ENCODE measurements around the gene RACK1.

DNA sequence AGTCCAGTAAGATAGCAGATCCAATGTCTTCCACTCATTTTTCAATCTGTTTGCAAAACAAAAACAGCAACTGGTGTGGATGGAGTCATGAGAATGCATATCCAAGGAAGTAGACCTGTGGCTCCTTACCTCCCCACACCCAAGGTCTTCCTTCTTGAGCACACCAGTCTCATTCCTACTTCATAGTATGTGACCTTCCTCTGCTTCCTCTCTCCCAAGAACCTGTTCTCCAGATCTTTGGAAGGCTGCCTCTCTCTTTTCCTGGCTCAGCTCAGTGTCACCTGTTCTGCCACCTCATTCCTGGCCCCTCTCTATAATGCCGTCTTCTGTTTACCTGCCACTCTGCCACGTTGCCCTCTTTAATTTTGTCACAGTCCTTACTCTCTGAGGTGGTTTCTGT is 30.8 kb downstream of the RACK1 start:
- TF ChIP-seq CTCF (conservative IDR thresholded peaks at IDR 0.05; ENCODE audit: low read depth in 2 of 2) = no peak
- TF ChIP-seq CREB1 (CRISPR knock-in tag; IDR thresholded peaks at IDR 0.05; ENCODE audit: low read depth) = no peak
- TF ChIP-seq POLR2AphosphoS5 (IDR thresholded peaks at IDR 0.05; ENCODE audit: low read depth) = no peak
- TF ChIP-seq EZH2 (IDR thresholded peaks at IDR 0.05; ENCODE audit: low read depth, unreplicated experiment) = no peak
- no peak for TF ChIP-seq STAT1 (IDR thresholded peaks at IDR 0.05; ENCODE audit: unreplicated experiment)

All from GM23338 (cell line).